ENCODE results near the gene GMCL1.
A peak's percentile ranks its signal among the peaks of the same experiment; 100 is the strongest.

Gene GMCL1

DNA sequence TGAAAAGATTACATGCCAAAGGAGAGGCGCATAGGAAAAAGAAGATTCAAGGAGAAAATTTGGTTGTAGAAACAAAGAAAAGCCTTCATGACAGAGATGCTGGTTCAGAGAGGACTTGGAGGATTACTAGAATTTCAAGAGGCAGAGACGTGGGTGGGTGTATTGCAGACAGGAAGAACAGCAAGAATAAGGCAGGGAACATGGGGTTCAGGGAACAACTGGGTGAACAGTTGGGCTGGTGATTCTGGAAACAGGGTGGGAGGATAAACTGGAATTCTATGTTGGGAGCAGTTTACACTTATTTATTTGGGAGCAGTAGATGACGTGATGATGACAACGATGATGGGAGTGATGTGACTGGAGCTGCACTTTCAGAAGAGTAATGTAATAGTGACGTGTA lies 18.4 kb upstream of the GMCL1 start:
- H3K27ac ChIP-seq: no peak overlapping the region
- no peak overlapping the region for H3K4me3 ChIP-seq (ENCODE audit: low read depth, low read length)
- DNase-seq: no peak
- TF ChIP-seq, protein P1, sequence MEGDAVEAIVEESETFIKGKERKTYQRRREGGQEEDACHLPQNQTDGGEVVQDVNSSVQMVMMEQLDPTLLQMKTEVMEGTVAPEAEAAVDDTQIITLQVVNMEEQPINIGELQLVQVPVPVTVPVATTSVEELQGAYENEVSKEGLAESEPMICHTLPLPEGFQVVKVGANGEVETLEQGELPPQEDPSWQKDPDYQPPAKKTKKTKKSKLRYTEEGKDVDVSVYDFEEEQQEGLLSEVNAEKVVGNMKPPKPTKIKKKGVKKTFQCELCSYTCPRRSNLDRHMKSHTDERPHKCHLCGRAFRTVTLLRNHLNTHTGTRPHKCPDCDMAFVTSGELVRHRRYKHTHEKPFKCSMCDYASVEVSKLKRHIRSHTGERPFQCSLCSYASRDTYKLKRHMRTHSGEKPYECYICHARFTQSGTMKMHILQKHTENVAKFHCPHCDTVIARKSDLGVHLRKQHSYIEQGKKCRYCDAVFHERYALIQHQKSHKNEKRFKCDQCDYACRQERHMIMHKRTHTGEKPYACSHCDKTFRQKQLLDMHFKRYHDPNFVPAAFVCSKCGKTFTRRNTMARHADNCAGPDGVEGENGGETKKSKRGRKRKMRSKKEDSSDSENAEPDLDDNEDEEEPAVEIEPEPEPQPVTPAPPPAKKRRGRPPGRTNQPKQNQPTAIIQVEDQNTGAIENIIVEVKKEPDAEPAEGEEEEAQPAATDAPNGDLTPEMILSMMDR (IDR thresholded peaks at IDR 0.05; ENCODE audit: low read depth, low read length, missing control alignments): no peak
- H3K27me3 ChIP-seq (replicated peaks): no peaks in the 10 kb centered on the region
- in situ Hi-C loops (cut with HindIII; ENCODE audit: low pct_ligation_motif_present, low sequenced_read_pairs): no loop called here
- H3K36me3 ChIP-seq (replicated peaks): peaks cover 14% of the 10 kb centered on the region

DNA sequence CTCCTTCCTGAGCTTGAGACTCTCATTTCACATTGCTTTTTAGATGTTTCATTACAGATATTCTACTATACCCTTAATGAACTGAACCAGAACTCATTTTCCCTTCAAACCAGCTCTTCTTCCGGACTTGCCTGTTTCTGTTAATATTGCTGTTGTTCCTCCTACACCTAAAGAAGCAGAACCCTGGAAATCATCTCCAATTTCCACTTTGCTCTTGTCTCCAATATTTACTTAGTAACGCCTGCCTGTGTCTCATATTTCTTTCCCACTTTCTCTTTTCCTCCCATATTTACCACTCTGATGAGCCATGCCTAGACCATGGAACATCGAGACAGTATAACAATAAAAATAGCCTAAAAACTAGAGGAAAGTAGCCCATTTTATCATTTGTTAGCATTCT lies 17.9 kb upstream of the GMCL1 start:
- in situ Hi-C loops (cut with HindIII; ENCODE audit: low pct_ligation_motif_present, low sequenced_read_pairs): no loop called here
- no peak overlapping the region for H3K27ac ChIP-seq
- no peaks in the 10 kb centered on the region for H3K27me3 ChIP-seq (replicated peaks)
- H3K36me3 ChIP-seq (replicated peaks): peaks cover 8% of the 10 kb centered on the region
- TF ChIP-seq, protein P1 (IDR thresholded peaks at IDR 0.05; ENCODE audit: low read depth, low read length, missing control alignments): no peak
- DNase-seq: no peak
- no peak overlapping the region for H3K4me3 ChIP-seq (ENCODE audit: low read depth, low read length)

DNA sequence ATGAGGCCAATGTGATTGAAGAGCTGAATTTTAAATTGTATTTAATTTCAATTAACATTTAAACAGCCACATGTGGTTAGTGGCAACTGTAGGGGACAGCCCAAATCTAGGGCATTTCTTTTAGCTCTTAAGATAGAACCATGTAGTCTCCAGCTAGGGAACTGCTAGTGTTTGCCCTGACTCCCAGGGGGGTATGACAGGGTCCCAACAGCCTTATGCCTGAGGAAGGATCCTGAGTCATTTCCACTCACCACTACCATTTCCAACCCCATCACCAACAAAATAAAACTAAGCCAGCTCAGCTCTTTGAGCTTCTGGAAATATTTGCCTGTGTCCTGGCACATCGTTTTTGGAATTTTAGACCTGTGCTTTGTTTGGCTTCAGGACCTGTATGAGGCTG lies 13.7 kb upstream of the GMCL1 start:
- Histone ChIP-seq H3K27me3 (replicated peaks) (no peaks in the 10 kb centered on the region), H3K27ac (no peak overlapping the region), H3K4me3 (ENCODE audit: low read depth, low read length) (no peak overlapping the region), H3K36me3 (replicated peaks) (peaks cover 3% of the 10 kb centered on the region)
- TF ChIP-seq, protein P1 (IDR thresholded peaks at IDR 0.05; ENCODE audit: low read depth, low read length, missing control alignments): no peak
- no peak for DNase-seq
- in situ Hi-C loops (cut with HindIII; ENCODE audit: low pct_ligation_motif_present, low sequenced_read_pairs): no loop called here

- TF ChIP-seq, protein P1 (IDR thresholded peaks at IDR 0.05; ENCODE audit: low read depth, low read length, missing control alignments): peak; percentile 84
- in situ Hi-C loops (cut with HindIII; ENCODE audit: low pct_ligation_motif_present, low sequenced_read_pairs): no loop called here
- Histone ChIP-seq H3K36me3 (replicated peaks) (peaks cover 9% of the 10 kb centered on the region), H3K27ac (no peak overlapping the region), H3K27me3 (replicated peaks) (no peaks in the 10 kb centered on the region), H3K4me3 (ENCODE audit: low read depth, low read length) (no peak overlapping the region)
- DNase-seq: peak; percentile 81
These were observed 12.4 kb upstream of the GMCL1 start for GRCh38 chr2:69816923-69817542.

DNA sequence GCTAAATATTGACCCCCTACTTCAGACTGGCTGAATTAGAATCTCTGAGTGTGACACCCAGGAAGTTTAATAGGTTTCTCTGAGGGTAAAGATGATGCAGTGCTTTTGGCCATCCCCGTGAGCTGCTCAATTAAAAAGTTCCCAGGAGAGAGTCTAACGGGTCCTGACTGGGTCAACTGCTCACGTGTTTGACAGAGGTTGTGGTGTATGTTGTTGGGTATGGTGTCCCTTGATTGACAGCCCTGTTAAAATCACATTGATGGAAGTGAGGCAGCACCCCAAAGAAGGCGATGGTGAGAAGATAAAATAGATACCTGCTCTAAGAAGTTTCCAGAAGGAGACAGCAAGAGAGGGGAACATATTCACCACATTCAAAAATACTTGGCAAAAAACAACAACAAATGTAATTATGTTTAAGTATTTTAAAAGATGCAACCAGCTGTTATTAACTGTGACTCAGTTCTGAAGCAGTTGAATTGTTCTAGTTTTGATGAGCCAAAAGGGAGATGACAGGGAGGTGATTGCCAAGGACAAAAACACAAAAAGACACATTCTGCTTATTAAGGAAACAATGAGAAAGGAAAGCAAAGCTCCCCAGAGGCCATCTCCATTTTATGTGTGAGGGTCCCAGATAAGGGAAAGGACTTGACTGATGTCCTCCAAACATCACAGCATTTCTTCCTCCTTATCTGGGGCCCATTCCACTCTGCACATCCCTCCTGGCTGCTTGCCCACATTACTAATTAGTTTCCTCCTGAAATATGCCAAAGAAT lies 11.5 kb upstream of the GMCL1 start:
- TF ChIP-seq, protein P1 (IDR thresholded peaks at IDR 0.05; ENCODE audit: low read depth, low read length, missing control alignments): no peak
- no peaks in the 10 kb centered on the region for H3K27me3 ChIP-seq (replicated peaks)
- no peak overlapping the region for H3K4me3 ChIP-seq (ENCODE audit: low read depth, low read length)
- DNase-seq: no peak
- in situ Hi-C loops (cut with HindIII; ENCODE audit: low pct_ligation_motif_present, low sequenced_read_pairs): no loop called here
- no peak overlapping the region for H3K27ac ChIP-seq
- H3K36me3 ChIP-seq (replicated peaks): peaks cover 9% of the 10 kb centered on the region
